RWPE2 (cell line): Measurements from ENCODE around the gene ADAM23.

Experiments
- ATAC-seq: fragments of 200-7000 bp; cut with Tn5 transposase; 3 replicates; pipeline ENCODE4 v1.9.1; 2021; ENCODE audit warnings: low read depth
- DNase-seq: peaks from one replicate; pipeline ENCODE4 v3.0.0-alpha.2; 2020; ENCODE audit warnings: low spot score
- H3K27ac ChIP-seq: fragments of 450-650 bp; 2 replicates; pipeline ENCODE4 v1.5.1; 2017; ENCODE audit warnings: mild to moderate bottlenecking; ENCODE audit not compliant: poor library complexity, severe bottlenecking
- H3K27me3 ChIP-seq: fragments of 250-450 bp; sonication (Bioruptor Pico); 2 replicates; pipeline ENCODE4 v1.5.1; 2021; ENCODE audit warnings: mild to moderate bottlenecking, moderate library complexity; ENCODE audit not compliant: insufficient read depth, poor library complexity, severe bottlenecking
- H3K36me3 ChIP-seq: fragments of 250-450 bp; sonication (Bioruptor Pico); 2 replicates; pipeline ENCODE4 v1.5.1; 2020; ENCODE audit warnings: low read depth, mild to moderate bottlenecking, moderate library complexity
- H3K4me1 ChIP-seq: fragments of 250-450 bp; sonication (Bioruptor Pico); 2 replicates; pipeline ENCODE4 v1.5.1; 2021; ENCODE audit warnings: mild to moderate bottlenecking, moderate library complexity; ENCODE audit not compliant: insufficient read depth, poor library complexity, severe bottlenecking
- H3K4me3 ChIP-seq: fragments of 250-450 bp; sonication (Bioruptor Pico); 2 replicates; pipeline ENCODE4 v1.5.1; 2021; ENCODE audit warnings: mild to moderate bottlenecking, moderate library complexity; ENCODE audit not compliant: severe bottlenecking
- H3K9me3 ChIP-seq: fragments of 250-450 bp; sonication (Bioruptor Pico); 2 replicates; pipeline ENCODE4 v1.5.1; 2021; ENCODE audit warnings: mild to moderate bottlenecking, moderate library complexity; ENCODE audit not compliant: severe bottlenecking
- TF ChIP-seq, protein P1 (sequence below): fragments of 450-650 bp; IDR thresholded peaks from one replicate; pipeline ENCODE4 v1.5.1; 2017; ENCODE audit warnings: mild to moderate bottlenecking, moderate library complexity; ENCODE audit not compliant: poor library complexity, severe bottlenecking

ADAM23 gene

DNA sequence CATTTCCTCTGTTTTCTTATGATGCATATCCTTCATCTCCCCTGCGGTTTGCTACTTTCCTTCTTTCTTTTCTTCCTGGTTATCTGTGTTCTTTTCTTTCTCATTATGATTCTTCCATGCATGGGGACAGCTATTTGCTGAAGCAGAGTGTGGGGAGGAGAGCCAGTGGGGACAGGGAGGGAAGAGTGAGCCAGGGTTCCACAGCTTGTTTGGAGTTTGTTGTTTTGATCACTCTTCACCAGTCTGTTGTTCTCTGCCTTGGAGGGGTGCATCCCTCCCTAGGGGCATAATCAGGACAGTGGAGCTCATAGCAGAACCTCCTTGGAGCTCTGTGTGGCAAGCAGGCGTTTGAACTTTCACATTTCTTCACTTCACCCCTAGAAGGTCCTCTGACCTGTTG lies 68.0 kb downstream of the ADAM23 start:
- Histone ChIP-seq H3K4me1 (no peaks in the 10 kb centered on the region), H3K27me3 (peaks cover 11% of the 10 kb centered on the region), H3K4me3 (no peak overlapping the region), H3K9me3 (no peaks in the 10 kb centered on the region), H3K36me3 (no peaks in the 10 kb centered on the region), H3K27ac (no peak overlapping the region)
- no peak for ATAC-seq
- DNase-seq, result no peak
- TF ChIP-seq, protein P1, sequence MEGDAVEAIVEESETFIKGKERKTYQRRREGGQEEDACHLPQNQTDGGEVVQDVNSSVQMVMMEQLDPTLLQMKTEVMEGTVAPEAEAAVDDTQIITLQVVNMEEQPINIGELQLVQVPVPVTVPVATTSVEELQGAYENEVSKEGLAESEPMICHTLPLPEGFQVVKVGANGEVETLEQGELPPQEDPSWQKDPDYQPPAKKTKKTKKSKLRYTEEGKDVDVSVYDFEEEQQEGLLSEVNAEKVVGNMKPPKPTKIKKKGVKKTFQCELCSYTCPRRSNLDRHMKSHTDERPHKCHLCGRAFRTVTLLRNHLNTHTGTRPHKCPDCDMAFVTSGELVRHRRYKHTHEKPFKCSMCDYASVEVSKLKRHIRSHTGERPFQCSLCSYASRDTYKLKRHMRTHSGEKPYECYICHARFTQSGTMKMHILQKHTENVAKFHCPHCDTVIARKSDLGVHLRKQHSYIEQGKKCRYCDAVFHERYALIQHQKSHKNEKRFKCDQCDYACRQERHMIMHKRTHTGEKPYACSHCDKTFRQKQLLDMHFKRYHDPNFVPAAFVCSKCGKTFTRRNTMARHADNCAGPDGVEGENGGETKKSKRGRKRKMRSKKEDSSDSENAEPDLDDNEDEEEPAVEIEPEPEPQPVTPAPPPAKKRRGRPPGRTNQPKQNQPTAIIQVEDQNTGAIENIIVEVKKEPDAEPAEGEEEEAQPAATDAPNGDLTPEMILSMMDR, result no peak

DNA sequence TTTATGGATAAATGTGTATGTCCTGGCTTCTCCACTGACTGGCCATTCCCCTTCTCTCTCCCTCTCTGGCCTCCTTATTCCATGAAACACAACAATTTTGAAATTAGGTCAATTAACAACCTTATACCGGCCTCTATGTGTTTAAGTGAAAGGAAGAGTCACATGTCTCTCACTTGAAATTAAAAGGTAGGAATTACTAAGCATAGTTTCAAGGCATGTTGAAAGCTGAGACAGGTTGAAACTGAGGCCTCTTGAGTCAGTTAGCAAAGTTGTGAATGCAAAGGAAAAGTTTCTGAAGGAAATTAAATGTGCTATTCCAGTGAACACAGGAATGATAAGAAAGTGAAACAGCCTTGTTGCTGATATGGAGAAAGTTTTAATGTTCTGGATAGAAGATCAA lies 69.7 kb downstream of the ADAM23 start:
- DNase-seq (no peak), ATAC-seq (no peak)
- Histone ChIP-seq H3K9me3 (no peaks in the 10 kb centered on the region), H3K27me3 (peaks cover 11% of the 10 kb centered on the region), H3K36me3 (no peaks in the 10 kb centered on the region), H3K4me3 (no peak overlapping the region), H3K4me1 (no peaks in the 10 kb centered on the region), H3K27ac (no peak overlapping the region)
- TF ChIP-seq, protein P1, result no peak

DNA sequence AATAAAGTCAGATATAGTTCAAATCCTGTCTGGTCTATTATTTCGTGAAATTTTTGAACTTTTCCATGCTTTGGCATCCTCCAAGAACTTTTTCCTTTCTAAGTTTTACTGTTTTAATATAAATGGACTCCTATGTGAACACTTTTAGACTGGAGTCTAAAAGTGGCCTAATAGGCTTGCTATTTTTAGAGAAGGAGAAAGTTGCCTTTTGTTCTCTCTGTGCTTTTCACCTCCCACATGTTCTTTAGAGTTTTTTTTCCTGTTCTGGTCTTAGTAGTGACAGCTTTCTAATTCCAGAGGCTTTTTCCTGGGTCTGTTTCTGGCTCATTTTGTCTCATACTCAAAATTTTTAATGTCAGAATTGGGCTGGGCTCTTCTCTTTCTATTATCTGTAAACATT lies 72.2 kb downstream of the ADAM23 start:
- Histone ChIP-seq H3K27ac (no peak overlapping the region), H3K9me3 (no peaks in the 10 kb centered on the region), H3K36me3 (no peaks in the 10 kb centered on the region), H3K27me3 (peaks cover 11% of the 10 kb centered on the region), H3K4me3 (no peak overlapping the region), H3K4me1 (no peaks in the 10 kb centered on the region)
- TF ChIP-seq, protein P1, result no peak
- DNase-seq (no peak), ATAC-seq (no peak)

DNA sequence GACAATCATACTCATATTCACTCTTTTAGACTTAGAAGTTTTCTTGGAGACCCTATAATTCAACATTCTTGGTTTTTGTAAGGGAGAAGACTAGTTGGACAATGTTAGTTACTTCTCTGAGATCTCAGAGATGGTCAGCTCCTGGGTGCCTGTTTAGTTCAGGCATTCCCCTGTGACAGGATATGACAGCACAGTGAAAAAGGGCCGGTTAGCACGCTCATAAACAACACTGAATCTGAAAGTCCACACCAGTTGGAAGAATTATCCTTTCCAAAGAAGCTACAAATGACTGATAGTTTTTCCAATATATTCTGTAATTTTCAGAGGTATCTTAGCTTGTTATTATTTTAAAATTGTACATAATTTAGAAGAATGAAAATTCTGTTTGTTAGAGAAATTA lies 75.7 kb downstream of the ADAM23 start:
- no peak for DNase-seq
- H3K27ac ChIP-seq, result no peak overlapping the region
- H3K4me3 ChIP-seq, result no peak overlapping the region
- TF ChIP-seq, protein P1, result no peak
- no peaks in the 10 kb centered on the region for H3K9me3 ChIP-seq
- no peaks in the 10 kb centered on the region for H3K4me1 ChIP-seq
- no peaks in the 10 kb centered on the region for H3K36me3 ChIP-seq
- no peak for ATAC-seq
- no peaks in the 10 kb centered on the region for H3K27me3 ChIP-seq

DNA sequence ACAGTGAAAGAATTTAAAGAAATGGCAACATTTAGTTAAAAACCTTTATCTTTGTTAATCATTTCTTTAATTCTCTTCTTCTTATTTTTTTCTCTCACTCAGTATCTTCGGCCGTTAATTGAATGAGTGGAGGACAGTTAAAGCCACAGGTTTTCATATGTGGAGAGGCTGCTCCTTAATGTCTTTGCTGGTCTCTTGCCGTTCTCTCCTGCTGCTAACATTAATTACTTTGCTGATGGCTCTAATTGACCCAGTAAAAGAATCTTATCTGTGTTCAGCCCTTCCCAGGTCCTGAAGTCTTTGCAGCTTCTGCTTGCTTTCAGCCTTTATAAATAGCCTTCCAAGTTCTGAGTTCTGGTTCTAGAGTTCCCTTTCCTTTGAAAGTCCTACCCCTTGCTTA lies 77.1 kb downstream of the ADAM23 start:
- Histone ChIP-seq H3K4me3 (no peak overlapping the region), H3K27me3 (no peaks in the 10 kb centered on the region), H3K27ac (no peak overlapping the region), H3K9me3 (no peaks in the 10 kb centered on the region), H3K4me1 (no peaks in the 10 kb centered on the region), H3K36me3 (no peaks in the 10 kb centered on the region)
- no peak for DNase-seq
- ATAC-seq, result no peak
- TF ChIP-seq, protein P1, result no peak
